ENCODE results near the gene MSRB3. TPM values are rescaled to one million over a fixed set of nuclear protein-coding genes. Genes with fewer than 3 reads are reported as not detected.

MSRB3 gene
- total and polyA plus RNA-seq, 4 donors = 1.0 to 5.2 (median 3.1) TPM

GRCh38 chr12:65329721-65330120 lies 51.2 kb downstream of the MSRB3 start:
- TF ChIP-seq MAX (IDR thresholded peaks at IDR 0.05) (no peak), HNF4G (IDR thresholded peaks at IDR 0.05) (no peak), ATF3 (IDR thresholded peaks at IDR 0.05) (no peak), FOXA1 (IDR thresholded peaks at IDR 0.05) (no peak), SP1 (IDR thresholded peaks at IDR 0.05) (no peak), EGR1 (IDR thresholded peaks at IDR 0.05; ENCODE audit: low read depth in 2 of 2) (no peak), NR2F2 (IDR thresholded peaks at IDR 0.05) (no peak)
- Histone ChIP-seq H3K36me3 (ENCODE audit: control insufficient read depth in 4 of 4, insufficient read depth in 3 of 4, low read depth in 1 of 4, low read length in 3 of 4) (no peaks in the 10 kb centered on the region), H3K27me3 (ENCODE audit: control insufficient read depth in 4 of 4, insufficient read depth in 4 of 4, low read length in 3 of 4) (no peaks in the 10 kb centered on the region), H3K9me3 (ENCODE audit: control insufficient read depth in 4 of 4, low read length in 3 of 4) (no peaks in the 10 kb centered on the region), H3K4me3 (ENCODE audit: low read depth in 1 of 3, low read length in 3 of 3) (no peak overlapping the region), H3K4me1 (ENCODE audit: control insufficient read depth in 4 of 4, insufficient read depth in 4 of 4, low read length in 3 of 4) (peaks cover 0 to 7% (median 1%) of the 10 kb centered on the region in 4 donors), H3K9ac (ENCODE audit: low read depth in 1 of 2, low read length in 2 of 2) (no peak overlapping the region), H3K27ac (ENCODE audit: low read depth in 1 of 2, low read length in 2 of 2) (no peak overlapping the region)
- WGBS = 82% methylated on average over 3 of the region's 3 CpGs
- DNase-seq (ENCODE audit: low spot score) = no peak

- no peak for DNase-seq (ENCODE audit: low spot score)
- Histone ChIP-seq H3K9ac (ENCODE audit: low read depth in 1 of 2, low read length in 2 of 2) (no peak overlapping the region), H3K27me3 (ENCODE audit: control insufficient read depth in 4 of 4, insufficient read depth in 4 of 4, low read length in 3 of 4) (no peaks in the 10 kb centered on the region), H3K4me3 (ENCODE audit: low read depth in 1 of 3, low read length in 3 of 3) (no peak overlapping the region), H3K4me1 (ENCODE audit: control insufficient read depth in 4 of 4, insufficient read depth in 4 of 4, low read length in 3 of 4) (peaks cover 3 to 13% (median 6%) of the 10 kb centered on the region in 4 donors), H3K36me3 (ENCODE audit: control insufficient read depth in 4 of 4, insufficient read depth in 3 of 4, low read depth in 1 of 4, low read length in 3 of 4) (no peaks in the 10 kb centered on the region), H3K27ac (ENCODE audit: low read depth in 1 of 2, low read length in 2 of 2) (no peak overlapping the region), H3K9me3 (ENCODE audit: control insufficient read depth in 4 of 4, low read length in 3 of 4) (no peaks in the 10 kb centered on the region)
- TF ChIP-seq TAF1 (conservative IDR thresholded peaks at IDR 0.05) = no peak
- no peak for TF ChIP-seq GABPA (IDR thresholded peaks at IDR 0.05 in 1 of 2, conservative IDR thresholded peaks at IDR 0.05 in 1 of 2)
- TF ChIP-seq SP1 (IDR thresholded peaks at IDR 0.05) = no peak
- no peak for TF ChIP-seq MAX (IDR thresholded peaks at IDR 0.05)
- no peak for TF ChIP-seq ATF3 (IDR thresholded peaks at IDR 0.05)
- no peak for TF ChIP-seq CTCF (IDR thresholded peaks at IDR 0.05; ENCODE audit: low read depth, low read length, missing input control)
- TF ChIP-seq RAD21 (IDR thresholded peaks at IDR 0.05) = no peak
- TF ChIP-seq HNF4G (IDR thresholded peaks at IDR 0.05) = no peak
- WGBS = 67% methylated on average over 3 of the region's 3 CpGs
Measured at GRCh38 chr12:65330331-65330730, 51.8 kb downstream of the MSRB3 start.

- Histone ChIP-seq H3K27ac (ENCODE audit: low read depth in 1 of 2, low read length in 2 of 2) (no peak overlapping the region), H3K36me3 (ENCODE audit: control insufficient read depth in 4 of 4, insufficient read depth in 3 of 4, low read depth in 1 of 4, low read length in 3 of 4) (no peaks in the 10 kb centered on the region), H3K9me3 (ENCODE audit: control insufficient read depth in 4 of 4, low read length in 3 of 4) (no peaks in the 10 kb centered on the region), H3K9ac (ENCODE audit: low read depth in 1 of 2, low read length in 2 of 2) (no peak overlapping the region), H3K27me3 (ENCODE audit: control insufficient read depth in 4 of 4, insufficient read depth in 4 of 4, low read length in 3 of 4) (no peaks in the 10 kb centered on the region), H3K4me3 (ENCODE audit: low read depth in 1 of 3, low read length in 3 of 3) (no peak overlapping the region), H3K4me1 (ENCODE audit: control insufficient read depth in 4 of 4, insufficient read depth in 4 of 4, low read length in 3 of 4) (peaks cover 3 to 17% (median 6%) of the 10 kb centered on the region in 4 donors)
- TF ChIP-seq FOXA1 (IDR thresholded peaks at IDR 0.05) (no peak), TAF1 (conservative IDR thresholded peaks at IDR 0.05) (no peak), RXRA (IDR thresholded peaks at IDR 0.05) (no peak), HNF4A (conservative IDR thresholded peaks at IDR 0.05) (no peak), RAD21 (IDR thresholded peaks at IDR 0.05) (no peak), CTCF (IDR thresholded peaks at IDR 0.05; ENCODE audit: low read depth, low read length, missing input control) (no peak), EGR1 (IDR thresholded peaks at IDR 0.05; ENCODE audit: low read depth in 2 of 2) (no peak), HNF4G (IDR thresholded peaks at IDR 0.05) (no peak), SP1 (IDR thresholded peaks at IDR 0.05) (no peak), NR2F2 (IDR thresholded peaks at IDR 0.05) (no peak)
- no peak for DNase-seq (ENCODE audit: low spot score)
- 97% methylated on average over 8 of the region's 8 CpGs for WGBS
Measured at GRCh38 chr12:65331456-65331855, 53.0 kb downstream of the MSRB3 start.

All from liver (tissue), 9 donors.